ENCODE results near the gene PCK1. TPM values are rescaled to one million over a fixed set of nuclear protein-coding genes. Genes with fewer than 3 reads are reported as not detected.

Gene PCK1
- total and polyA plus RNA-seq, 2 of the 13 experiments (the other 11 are each of a cell fraction or from before 2014, with no cell fraction given) = 6.5 to 12.6 TPM

DNA sequence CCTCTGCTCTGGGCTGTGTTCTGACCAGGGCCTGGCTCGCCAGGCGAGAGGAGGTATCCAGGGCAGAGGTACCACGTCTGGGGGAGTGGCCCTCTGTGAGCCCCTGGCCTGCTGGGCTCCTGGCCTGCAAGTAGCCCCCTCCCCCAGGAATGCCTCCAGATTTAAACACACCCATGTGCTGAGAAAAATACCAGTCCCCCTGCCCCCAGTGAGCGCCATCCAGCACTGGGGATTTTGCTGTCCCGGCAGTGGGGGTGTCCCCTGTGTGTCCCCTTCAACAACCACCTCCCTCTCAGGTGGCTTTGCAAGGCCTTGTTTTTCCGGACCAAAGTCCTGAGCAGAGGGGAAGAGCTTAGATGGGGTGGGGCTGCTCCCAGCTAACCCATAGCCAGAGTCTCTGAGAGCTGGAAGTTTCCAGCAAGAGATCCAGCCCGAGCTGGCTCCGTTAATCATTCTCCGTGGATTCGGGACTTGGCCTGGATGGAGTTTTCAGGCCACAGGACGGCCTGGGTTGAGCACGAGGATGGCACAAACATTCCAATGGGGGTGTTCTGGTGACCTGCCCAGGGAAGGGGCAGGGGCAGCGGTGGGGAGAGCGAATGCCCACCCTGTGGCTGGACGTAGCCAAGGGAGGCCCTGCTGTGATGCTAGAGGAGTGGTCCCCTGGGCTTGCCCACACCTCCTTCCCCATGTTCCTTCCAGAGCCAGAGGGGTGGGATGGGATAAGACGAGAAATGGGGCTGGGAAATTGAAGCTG lies 29.0 kb downstream of the PCK1 start (continued):
- TF ChIP-seq SIN3B (IDR thresholded peaks at IDR 0.05; ENCODE audit: low read length) (no peak), ZNF781 (CRISPR knock-in tag; IDR thresholded peaks at IDR 0.05; ENCODE audit: borderline replicate concordance, not compliant biosample characterization) (no peak), ZNF674 (CRISPR knock-in tag; IDR thresholded peaks at IDR 0.05; ENCODE audit: low read depth) (no peak), ZNF607 (CRISPR knock-in tag; IDR thresholded peaks at IDR 0.05; ENCODE audit: borderline replicate concordance) (peak; percentile 96), ESRRA (CRISPR knock-in tag; IDR thresholded peaks at IDR 0.05; ENCODE audit: low read depth) (peak; percentile 71), SIX1 (CRISPR knock-in tag; IDR thresholded peaks at IDR 0.05; ENCODE audit: borderline replicate concordance) (no peak; the same call in 1 of the 2 replicates), TMF1 (CRISPR knock-in tag; IDR thresholded peaks at IDR 0.05; ENCODE audit: low read depth) (no peak; the same call in 1 of the 2 replicates), MAFF (IDR thresholded peaks at IDR 0.05; ENCODE audit: low read depth, low read length) (no peak), ZNF296 (CRISPR knock-in tag; conservative IDR thresholded peaks at IDR 0.05) (no peak), ZNF644 (CRISPR knock-in tag; IDR thresholded peaks at IDR 0.05; ENCODE audit: low read depth) (peak; percentile 57), MAFG (CRISPR knock-in tag; IDR thresholded peaks at IDR 0.05) (no peak), SMAD3 (CRISPR knock-in tag; IDR thresholded peaks at IDR 0.05) (peak; percentile 47; the same call in 1 of the 2 replicates), KLF15 (CRISPR knock-in tag; IDR thresholded peaks at IDR 0.05; ENCODE audit: borderline replicate concordance) (no peak), NFE2L1 (CRISPR knock-in tag; IDR thresholded peaks at IDR 0.05; ENCODE audit: borderline replicate concordance) (no peak; the same call in 1 of the 2 replicates), ZNF598 (CRISPR knock-in tag; IDR thresholded peaks at IDR 0.05; ENCODE audit: borderline replicate concordance) (peak; percentile 61; the same call in 1 of the 2 replicates), ZNF446 (CRISPR knock-in tag; IDR thresholded peaks at IDR 0.05) (0 out of 2 replicates have a peak, but pooled peaks have one; percentile 73), AKAP8 (CRISPR knock-in tag; IDR thresholded peaks at IDR 0.05) (no peak), SYNCRIP (IDR thresholded peaks at IDR 0.05; ENCODE audit: insufficient read depth, low read depth, low read length) (no peak)
- TF ChIP-seq, protein P1, sequence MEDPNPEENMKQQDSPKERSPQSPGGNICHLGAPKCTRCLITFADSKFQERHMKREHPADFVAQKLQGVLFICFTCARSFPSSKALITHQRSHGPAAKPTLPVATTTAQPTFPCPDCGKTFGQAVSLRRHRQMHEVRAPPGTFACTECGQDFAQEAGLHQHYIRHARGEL (CRISPR knock-in tag; IDR thresholded peaks at IDR 0.05) = no peak
- TF ChIP-seq, protein P2, sequence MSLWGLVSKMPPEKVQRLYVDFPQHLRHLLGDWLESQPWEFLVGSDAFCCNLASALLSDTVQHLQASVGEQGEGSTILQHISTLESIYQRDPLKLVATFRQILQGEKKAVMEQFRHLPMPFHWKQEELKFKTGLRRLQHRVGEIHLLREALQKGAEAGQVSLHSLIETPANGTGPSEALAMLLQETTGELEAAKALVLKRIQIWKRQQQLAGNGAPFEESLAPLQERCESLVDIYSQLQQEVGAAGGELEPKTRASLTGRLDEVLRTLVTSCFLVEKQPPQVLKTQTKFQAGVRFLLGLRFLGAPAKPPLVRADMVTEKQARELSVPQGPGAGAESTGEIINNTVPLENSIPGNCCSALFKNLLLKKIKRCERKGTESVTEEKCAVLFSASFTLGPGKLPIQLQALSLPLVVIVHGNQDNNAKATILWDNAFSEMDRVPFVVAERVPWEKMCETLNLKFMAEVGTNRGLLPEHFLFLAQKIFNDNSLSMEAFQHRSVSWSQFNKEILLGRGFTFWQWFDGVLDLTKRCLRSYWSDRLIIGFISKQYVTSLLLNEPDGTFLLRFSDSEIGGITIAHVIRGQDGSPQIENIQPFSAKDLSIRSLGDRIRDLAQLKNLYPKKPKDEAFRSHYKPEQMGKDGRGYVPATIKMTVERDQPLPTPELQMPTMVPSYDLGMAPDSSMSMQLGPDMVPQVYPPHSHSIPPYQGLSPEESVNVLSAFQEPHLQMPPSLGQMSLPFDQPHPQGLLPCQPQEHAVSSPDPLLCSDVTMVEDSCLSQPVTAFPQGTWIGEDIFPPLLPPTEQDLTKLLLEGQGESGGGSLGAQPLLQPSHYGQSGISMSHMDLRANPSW (CRISPR knock-in tag; IDR thresholded peaks at IDR 0.05; ENCODE audit: borderline replicate concordance) = no peak; the same call in 1 of the 2 replicates
- TF ChIP-seq, protein P3, sequence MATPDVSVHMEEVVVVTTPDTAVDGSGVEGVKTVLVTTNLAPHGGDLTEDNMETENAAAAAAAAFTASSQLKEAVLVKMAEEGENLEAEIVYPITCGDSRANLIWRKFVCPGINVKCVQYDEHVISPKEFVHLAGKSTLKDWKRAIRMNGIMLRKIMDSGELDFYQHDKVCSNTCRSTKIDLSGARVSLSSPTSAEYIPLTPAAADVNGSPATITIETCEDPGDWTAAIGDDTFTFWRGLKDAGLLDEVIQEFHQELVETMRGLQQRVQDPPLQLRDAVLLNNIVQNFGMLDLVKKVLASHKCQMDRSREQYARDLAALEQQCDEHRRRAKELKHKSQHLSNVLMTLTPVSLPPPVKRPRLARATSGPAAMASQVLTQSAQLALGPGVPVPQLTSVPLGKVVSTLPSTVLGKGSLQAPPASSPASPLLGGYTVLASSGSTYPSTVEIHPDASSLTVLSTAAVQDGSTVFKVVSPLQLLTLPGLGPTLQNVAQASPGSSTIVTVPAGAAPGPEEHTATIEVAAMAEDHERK (CRISPR knock-in tag; IDR thresholded peaks at IDR 0.05; ENCODE audit: low read depth) = no peak
- TF ChIP-seq, protein P4, sequence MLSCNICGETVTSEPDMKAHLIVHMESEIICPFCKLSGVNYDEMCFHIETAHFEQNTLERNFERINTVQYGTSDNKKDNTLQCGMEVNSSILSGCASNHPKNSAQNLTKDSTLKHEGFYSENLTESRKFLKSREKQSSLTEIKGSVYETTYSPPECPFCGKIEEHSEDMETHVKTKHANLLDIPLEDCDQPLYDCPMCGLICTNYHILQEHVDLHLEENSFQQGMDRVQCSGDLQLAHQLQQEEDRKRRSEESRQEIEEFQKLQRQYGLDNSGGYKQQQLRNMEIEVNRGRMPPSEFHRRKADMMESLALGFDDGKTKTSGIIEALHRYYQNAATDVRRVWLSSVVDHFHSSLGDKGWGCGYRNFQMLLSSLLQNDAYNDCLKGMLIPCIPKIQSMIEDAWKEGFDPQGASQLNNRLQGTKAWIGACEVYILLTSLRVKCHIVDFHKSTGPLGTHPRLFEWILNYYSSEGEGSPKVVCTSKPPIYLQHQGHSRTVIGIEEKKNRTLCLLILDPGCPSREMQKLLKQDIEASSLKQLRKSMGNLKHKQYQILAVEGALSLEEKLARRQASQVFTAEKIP (CRISPR knock-in tag; IDR thresholded peaks at IDR 0.05; ENCODE audit: borderline replicate concordance) = no peak
